ENCODE data around the gene ALDOA. TPM values are rescaled to one million over a fixed set of nuclear protein-coding genes. Genes with fewer than 3 reads are reported as not detected.

Gene ALDOA
- total and polyA plus RNA-seq, 9 of the 15 experiments (the other 6 are each of a cell fraction or from before 2014, with no cell fraction given), result 311 to 2,224 (median 1,293) TPM

- TF ChIP-seq ELF4 (CRISPR knock-in tag; IDR thresholded peaks at IDR 0.05) (peak; percentile 94), TCF3 (CRISPR knock-in tag; IDR thresholded peaks at IDR 0.05) (peak; percentile 24; the same call in 1 of the 2 replicates), ZSCAN29 (IDR thresholded peaks at IDR 0.05) (no peak), ZNF134 (CRISPR knock-in tag; conservative IDR thresholded peaks at IDR 0.05) (no peak), CGGBP1 (CRISPR knock-in tag; IDR thresholded peaks at IDR 0.05) (0 out of 2 replicates have a peak, but pooled peaks have one; percentile 4), ZBTB11 (CRISPR knock-in tag; IDR thresholded peaks at IDR 0.05) (peak; percentile 39 to 88 (median 43); a peak in 4 of 6 replicates), KDM4B (IDR thresholded peaks at IDR 0.05; ENCODE audit: borderline replicate concordance in 2 of 2, low read depth in 1 of 2) (peak in 1 of 2 experiments; percentile 31; a peak in 1 of 4 replicates), HDAC2 (IDR thresholded peaks at IDR 0.05) (peak; percentile 59), CREB1 (IDR thresholded peaks at IDR 0.05) (peak; percentile 79), CREB1 (CRISPR knock-in tag; IDR thresholded peaks at IDR 0.05) (peak; percentile 86), ZBTB33 (CRISPR knock-in tag; IDR thresholded peaks at IDR 0.05) (peak; percentile 62), HIVEP1 (CRISPR knock-in tag; IDR thresholded peaks at IDR 0.05) (peak; percentile 29; the same call in 1 of the 2 replicates), MXI1 (IDR thresholded peaks at IDR 0.05; ENCODE audit: low read depth, low read length) (0 out of 2 replicates have a peak, but pooled peaks have one; percentile 28), TEAD1 (CRISPR knock-in tag; IDR thresholded peaks at IDR 0.05) (peak; percentile 47 to 95; a peak in 3 of 4 replicates), BCLAF1 (IDR thresholded peaks at IDR 0.05; ENCODE audit: borderline replicate concordance in 1 of 2, control insufficient read depth in 1 of 2, low read depth in 2 of 2, low read length in 1 of 2) (0 out of 4 replicates have a peak, but pooled peaks of 1 of the 2 experiments have one; percentile 67), ZNF174 (CRISPR knock-in tag; IDR thresholded peaks at IDR 0.05) (no peak)
These were observed at the start of gene ALDOA (continued) for GRCh38 chr16:30065102-30065942.

Data from K562 (cell line).